ENCODE results near the gene EZR. TPM values are rescaled to one million over a fixed set of nuclear protein-coding genes. Genes with fewer than 3 reads are reported as not detected.

Gene EZR
- total RNA-seq, 2 experiments from 2014 or later = 235 to 257 TPM

- peaks cover 28% of the 10 kb centered on the region for H3K4me1 Mint-ChIP-seq
- no peaks in the 10 kb centered on the region for H3K27me3 Mint-ChIP-seq
- H3K27ac Mint-ChIP-seq = peak overlapping the region; percentile 76
- no peaks in the 10 kb centered on the region for H3K9me3 Mint-ChIP-seq
- H3K36me3 Mint-ChIP-seq = peaks cover 22% of the 10 kb centered on the region
- no peak for ATAC-seq (ENCODE audit: low read depth)
- H3K4me3 Mint-ChIP-seq = peak overlapping the region; percentile 81
- DNase-seq = no peak
- POLR2A ChIA-PET = interaction anchor here (1.1 to 3.0 kb wide), 8 partner anchors 11 to 180 kb away, joined by 3 to 49 read pairs (median 6); partner anchors contain the start of gene RSPH3
Observed at GRCh38 chr6:158819977-158820622, 932 bp upstream of the EZR start.

GRCh38 chr6:158818581-158819212 lies 471 bp downstream of the EZR start:
- H3K4me3 Mint-ChIP-seq = peak overlapping the region; percentile 88
- H3K36me3 Mint-ChIP-seq = peaks cover 35% of the 10 kb centered on the region
- H3K27me3 Mint-ChIP-seq = no peaks in the 10 kb centered on the region
- no peaks in the 10 kb centered on the region for H3K9me3 Mint-ChIP-seq
- H3K4me1 Mint-ChIP-seq = peaks cover 42% of the 10 kb centered on the region
- POLR2A ChIA-PET = interaction anchor here (0.7 to 3.0 kb wide), 11 partner anchors 10 to 1283 kb away, joined by 3 to 49 read pairs (median 6); partner anchors contain the start of gene RSPH3
- peak overlapping the region; percentile 79 for H3K27ac Mint-ChIP-seq
- DNase-seq = peak; percentile 78
- ATAC-seq (ENCODE audit: low read depth) = peak; percentile 53

- H3K36me3 Mint-ChIP-seq = peaks cover 38% of the 10 kb centered on the region
Observed at GRCh38 chr6:158817728-158818580, 1.2 kb downstream of the EZR start.

GRCh38 chr6:158816803-158817727 lies 2.1 kb downstream of the EZR start:
- Mint-ChIP-seq H3K4me3 (peak overlapping the region; percentile 88), H3K27ac (peak overlapping the region; percentile 92), H3K27me3 (no peaks in the 10 kb centered on the region), H3K9me3 (no peaks in the 10 kb centered on the region), H3K4me1 (peaks cover 54% of the 10 kb centered on the region), H3K36me3 (peaks cover 43% of the 10 kb centered on the region)
- ATAC-seq (ENCODE audit: low read depth) (no peak), DNase-seq (peak; percentile 43)
- POLR2A ChIA-PET = interaction anchor here (0.7 to 1.3 kb wide), 4 partner anchors 14 to 53 kb away, joined by 3 to 13 read pairs (median 4); no protein-coding TSS in a partner anchor

More at GRCh38 chr6:158817728-158818580, 1.2 kb downstream of the EZR start:
- DNase-seq (peak; percentile 83), ATAC-seq (ENCODE audit: low read depth) (peak; percentile 51)
- Mint-ChIP-seq H3K27me3 (no peaks in the 10 kb centered on the region), H3K4me3 (peak overlapping the region; percentile 88), H3K4me1 (peaks cover 48% of the 10 kb centered on the region), H3K9me3 (no peaks in the 10 kb centered on the region), H3K27ac (peak overlapping the region; percentile 92)
- POLR2A ChIA-PET = interaction anchor here (0.7 to 1.5 kb wide), 5 partner anchors 15 to 52 kb away, joined by 3 to 13 read pairs (median 5); no protein-coding TSS in a partner anchor

GRCh38 chr6:158816329-158816728 lies 2.8 kb downstream of the EZR start:
- no peak for DNase-seq
- Mint-ChIP-seq H3K4me1 (peaks cover 58% of the 10 kb centered on the region), H3K4me3 (peak overlapping the region; percentile 88), H3K27ac (peak overlapping the region; percentile 92), H3K27me3 (no peaks in the 10 kb centered on the region), H3K36me3 (peaks cover 46% of the 10 kb centered on the region), H3K9me3 (no peaks in the 10 kb centered on the region)
- POLR2A ChIA-PET = no interaction called here
- no peak for ATAC-seq (ENCODE audit: low read depth)

GRCh38 chr6:158815907-158816306 lies 3.3 kb downstream of the EZR start:
- Mint-ChIP-seq H3K4me1 (peaks cover 59% of the 10 kb centered on the region), H3K4me3 (peak overlapping the region; percentile 88), H3K9me3 (no peaks in the 10 kb centered on the region), H3K27ac (peak overlapping the region; percentile 92), H3K27me3 (no peaks in the 10 kb centered on the region), H3K36me3 (peaks cover 46% of the 10 kb centered on the region)
- POLR2A ChIA-PET = no interaction called here
- DNase-seq (no peak), ATAC-seq (ENCODE audit: low read depth) (no peak)

- Mint-ChIP-seq H3K4me1 (peaks cover 64% of the 10 kb centered on the region), H3K36me3 (peaks cover 48% of the 10 kb centered on the region), H3K4me3 (peak overlapping the region; percentile 88), H3K27ac (peak overlapping the region; percentile 92), H3K9me3 (no peaks in the 10 kb centered on the region), H3K27me3 (no peaks in the 10 kb centered on the region)
- DNase-seq (no peak), ATAC-seq (ENCODE audit: low read depth) (no peak)
- POLR2A ChIA-PET = interaction anchor here (1.7 kb wide), 1 partner anchor 26 kb away, joined by 5 read pairs; no protein-coding TSS in a partner anchor
Observed at GRCh38 chr6:158815379-158815724, 3.8 kb downstream of the EZR start.

- peaks cover 54% of the 10 kb centered on the region for H3K36me3 Mint-ChIP-seq
- H3K4me3 Mint-ChIP-seq = peak overlapping the region; percentile 88
- peak overlapping the region; percentile 76 for H3K27ac Mint-ChIP-seq
- POLR2A ChIA-PET = interaction anchor here (0.7 to 2.3 kb wide), 6 partner anchors 9 to 56 kb away, joined by 3 to 11 read pairs (median 8); no protein-coding TSS in a partner anchor
- H3K27me3 Mint-ChIP-seq = no peaks in the 10 kb centered on the region
- H3K9me3 Mint-ChIP-seq = no peaks in the 10 kb centered on the region
- no peak for ATAC-seq (ENCODE audit: low read depth)
- no peak for DNase-seq
- H3K4me1 Mint-ChIP-seq = peaks cover 76% of the 10 kb centered on the region
Observed at GRCh38 chr6:158813032-158813431, 6.1 kb downstream of the EZR start.

- H3K4me1 Mint-ChIP-seq = peaks cover 81% of the 10 kb centered on the region
- no peaks in the 10 kb centered on the region for H3K9me3 Mint-ChIP-seq
- ATAC-seq (ENCODE audit: low read depth) = no peak
- peak overlapping the region; percentile 88 for H3K4me3 Mint-ChIP-seq
- H3K27ac Mint-ChIP-seq = peak overlapping the region; percentile 76
- POLR2A ChIA-PET = interaction anchor here (1.7 to 2.3 kb wide), 2 partner anchors 23 to 57 kb away, joined by 10 to 11 read pairs; no protein-coding TSS in a partner anchor
- peaks cover 56% of the 10 kb centered on the region for H3K36me3 Mint-ChIP-seq
- H3K27me3 Mint-ChIP-seq = no peaks in the 10 kb centered on the region
- no peak for DNase-seq
Observed at GRCh38 chr6:158812611-158813010, 6.6 kb downstream of the EZR start.

GRCh38 chr6:158810155-158811095 lies 8.7 kb downstream of the EZR start:
- POLR2A ChIA-PET = interaction anchor here (2.3 kb wide), 1 partner anchor 59 kb away, joined by 10 read pairs; no protein-coding TSS in a partner anchor
- H3K27me3 Mint-ChIP-seq = no peaks in the 10 kb centered on the region
- no peaks in the 10 kb centered on the region for H3K9me3 Mint-ChIP-seq
- H3K36me3 Mint-ChIP-seq = peaks cover 60% of the 10 kb centered on the region
- no peak overlapping the region for H3K4me3 Mint-ChIP-seq
- DNase-seq (no peak), ATAC-seq (ENCODE audit: low read depth) (no peak)
- peaks cover 86% of the 10 kb centered on the region for H3K4me1 Mint-ChIP-seq
- H3K27ac Mint-ChIP-seq = no peak overlapping the region

GRCh38 chr6:158808941-158809678 lies 10.1 kb downstream of the EZR start:
- H3K4me3 Mint-ChIP-seq = peak overlapping the region; percentile 23

More at GRCh38 chr6:158808941-158809678, 10.1 kb downstream of the EZR start:
- Mint-ChIP-seq H3K4me1 (peaks cover 84% of the 10 kb centered on the region), H3K36me3 (peaks cover 50% of the 10 kb centered on the region), H3K27me3 (no peaks in the 10 kb centered on the region), H3K27ac (peak overlapping the region; percentile 49), H3K9me3 (no peaks in the 10 kb centered on the region)
- POLR2A ChIA-PET = interaction anchor here (1.0 to 3.0 kb wide), 4 partner anchors 10 to 61 kb away, joined by 3 to 16 read pairs (median 4); partner anchors contain the start of gene EZR
- DNase-seq (no peak), ATAC-seq (ENCODE audit: low read depth) (peak; percentile 11)

Data from activated naive CD8-positive, alpha-beta T cell treated with anti-CD3 and anti-CD28 coated beads, Interleukin-2, amount 10 ng/mL, durations not matched to agents 7 days and 5 days (primary cell).